Medulla oblongata (tissue), 1 donor: ENCODE measurements around the gene CMTM4.

ENCODE experiments used
- DNase-seq: peaks from one replicate; pipeline ENCODE4 v3.0.0-alpha.2; 2015; ENCODE audit errors: extremely low spot score

The CMTM4 gene

DNA sequence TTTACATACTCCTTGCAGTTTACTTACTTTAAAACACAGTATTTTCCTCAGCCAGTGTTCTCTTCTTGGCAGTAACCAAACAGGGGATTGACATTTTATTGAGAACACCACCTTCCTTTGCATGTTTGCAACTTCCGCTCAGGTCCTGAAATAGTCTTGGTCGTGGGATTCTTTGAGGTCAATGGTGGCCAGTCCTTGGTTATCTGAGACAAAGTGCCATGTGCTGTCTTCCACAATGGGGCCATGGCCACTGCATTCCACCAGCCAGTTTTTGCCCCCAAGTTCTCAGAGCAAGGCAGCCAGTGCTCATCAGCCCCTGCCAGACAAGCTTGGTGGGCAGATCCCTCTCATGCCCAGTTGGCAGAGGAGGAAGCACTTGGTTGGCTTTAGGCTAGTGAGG is 22.9 kb downstream of the CMTM4 start:
- no peak for DNase-seq

- no peak for DNase-seq
Observed at GRCh38 chr16:66670691-66671388, 25.7 kb downstream of the CMTM4 start.

DNA sequence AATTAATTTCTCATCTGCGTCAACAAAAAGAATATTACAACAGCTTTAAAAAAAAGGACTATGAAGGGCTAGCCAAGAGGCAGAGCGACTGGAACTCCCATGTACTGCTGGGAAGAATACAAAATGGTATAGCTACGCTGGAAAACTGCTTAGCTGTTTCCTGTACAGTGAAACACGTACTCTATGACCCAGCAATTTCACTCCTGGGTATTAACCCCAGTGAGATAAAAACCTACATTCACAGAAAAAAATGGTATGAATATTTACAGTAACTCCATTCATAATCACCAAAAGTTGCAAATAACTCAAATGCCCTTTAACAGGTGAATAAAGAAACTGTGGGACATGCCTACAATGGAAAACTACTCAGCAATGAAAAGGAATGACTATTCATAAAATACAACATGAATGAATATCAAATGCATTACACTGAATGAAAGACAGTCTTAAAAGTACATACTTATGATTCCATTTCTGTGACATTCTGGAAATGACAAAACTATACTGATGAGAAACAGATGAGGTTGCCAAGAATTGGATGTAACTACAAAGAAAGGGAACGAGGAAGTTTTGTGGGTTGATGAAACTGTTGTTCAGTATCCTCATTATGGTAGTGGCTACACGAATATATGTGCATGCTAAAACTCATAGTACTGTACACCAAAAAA is 27.6 kb downstream of the CMTM4 start:
- no peak for DNase-seq

GRCh38 chr16:66667944-66668343 is 28.6 kb downstream of the CMTM4 start:
- DNase-seq, result no peak

DNA sequence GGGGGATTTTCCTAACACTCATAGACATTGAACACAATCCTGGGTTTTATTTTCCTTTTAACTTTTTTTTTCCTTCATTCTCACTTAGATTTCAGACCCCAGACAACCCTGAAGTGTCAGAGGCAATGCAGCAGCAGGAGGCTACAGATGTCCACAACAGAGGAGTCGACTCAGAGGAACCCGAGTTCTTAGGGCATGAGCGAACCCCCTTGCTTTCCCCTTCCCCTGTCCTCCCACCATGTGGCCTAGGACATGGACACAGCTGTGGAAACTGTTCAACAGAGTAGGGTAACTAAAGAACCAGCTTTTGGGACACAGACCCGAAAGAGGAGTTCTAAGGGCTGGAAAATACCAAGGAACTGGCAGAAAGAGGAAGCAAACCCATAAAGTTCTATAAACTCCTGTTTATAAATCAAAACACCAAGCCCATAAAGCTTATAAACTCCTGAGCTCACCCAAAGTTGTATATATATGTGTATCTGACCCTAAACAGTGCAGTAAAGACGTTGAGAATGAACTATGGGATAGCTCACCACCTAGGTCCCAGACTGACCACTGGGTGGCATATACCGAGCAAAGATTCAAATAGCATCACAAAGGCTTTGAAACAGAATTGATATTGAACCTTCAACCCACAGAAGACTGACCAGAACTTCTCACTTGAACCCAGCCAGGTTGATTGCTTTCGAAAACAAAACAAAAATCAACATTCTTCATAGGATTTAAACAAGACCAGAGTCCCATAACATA is 33.9 kb downstream of the CMTM4 start:
- DNase-seq, result peak; percentile 79

- DNase-seq, result peak; percentile 52
Observed at GRCh38 chr16:66661671-66662346, 34.7 kb downstream of the CMTM4 start.

DNA sequence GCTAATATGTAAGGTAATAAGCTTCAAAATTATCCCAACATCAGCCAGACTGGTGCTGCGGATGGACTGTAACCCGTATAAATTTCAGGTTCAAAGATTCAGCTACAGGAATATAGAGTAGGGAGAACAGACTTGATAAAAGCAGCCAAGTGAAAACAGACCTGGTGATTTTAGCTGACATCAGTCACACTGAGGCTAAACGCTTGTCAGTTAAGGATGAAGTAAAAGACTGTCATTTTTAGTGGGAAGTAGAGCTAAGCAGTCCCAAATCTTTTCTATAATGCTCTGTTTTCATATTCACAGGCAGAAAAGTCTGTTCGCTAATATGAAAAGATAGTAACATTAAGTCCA is 35.4 kb downstream of the CMTM4 start:
- DNase-seq, result no peak

DNA sequence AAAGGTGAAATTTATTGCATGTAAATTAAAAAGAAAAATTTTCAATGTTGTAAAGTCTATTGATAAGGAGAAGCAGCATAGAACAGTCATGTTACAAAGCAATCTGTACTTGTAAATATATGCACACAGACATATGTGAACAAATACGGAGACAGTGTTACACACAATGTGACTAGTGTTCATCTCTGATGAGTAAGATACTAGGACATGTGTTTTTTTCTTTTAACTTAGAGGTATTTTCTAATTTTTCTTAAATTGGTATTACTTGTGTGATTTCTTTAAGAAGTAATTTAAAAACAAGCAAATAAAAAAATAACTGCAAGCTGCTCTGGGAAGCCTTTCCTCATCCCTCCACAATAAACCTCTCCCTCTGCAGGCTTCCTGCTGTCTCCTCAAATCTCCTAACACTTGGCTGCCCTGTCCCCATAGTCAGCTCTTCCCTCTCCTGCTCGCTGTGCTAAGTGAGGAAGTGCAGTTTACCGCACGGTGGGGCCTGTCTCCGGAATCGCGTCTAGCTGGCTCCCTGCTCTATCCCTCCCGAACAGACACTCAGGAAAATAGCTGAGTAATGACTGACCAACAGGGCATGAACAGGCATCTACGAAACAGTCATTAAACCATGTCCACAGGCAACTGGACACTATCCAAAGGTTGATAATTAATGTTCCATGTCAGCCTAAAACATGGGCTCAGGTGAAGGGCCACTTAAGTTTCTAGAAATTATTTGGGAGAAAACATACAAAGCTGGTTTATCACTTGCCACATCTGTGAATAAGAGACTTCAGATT is 35.9 kb downstream of the CMTM4 start:
- peak; percentile 85 for DNase-seq

DNA sequence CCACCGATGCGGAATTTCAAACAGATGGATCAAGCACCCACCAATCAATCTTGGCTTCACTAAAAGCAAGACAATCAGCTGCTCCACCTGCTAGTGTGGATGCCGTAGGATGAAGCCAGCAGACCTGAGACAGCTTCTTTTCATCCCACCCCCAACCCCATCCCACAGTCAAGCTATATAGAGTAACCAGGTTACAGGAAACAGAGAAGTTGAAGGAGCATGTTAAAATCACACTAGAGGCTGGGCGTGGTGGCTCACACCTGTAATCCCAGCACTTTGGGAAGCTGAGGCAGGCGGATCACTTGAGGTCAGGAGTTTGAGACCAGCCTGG is 37.7 kb downstream of the CMTM4 start:
- DNase-seq, result no peak

DNA sequence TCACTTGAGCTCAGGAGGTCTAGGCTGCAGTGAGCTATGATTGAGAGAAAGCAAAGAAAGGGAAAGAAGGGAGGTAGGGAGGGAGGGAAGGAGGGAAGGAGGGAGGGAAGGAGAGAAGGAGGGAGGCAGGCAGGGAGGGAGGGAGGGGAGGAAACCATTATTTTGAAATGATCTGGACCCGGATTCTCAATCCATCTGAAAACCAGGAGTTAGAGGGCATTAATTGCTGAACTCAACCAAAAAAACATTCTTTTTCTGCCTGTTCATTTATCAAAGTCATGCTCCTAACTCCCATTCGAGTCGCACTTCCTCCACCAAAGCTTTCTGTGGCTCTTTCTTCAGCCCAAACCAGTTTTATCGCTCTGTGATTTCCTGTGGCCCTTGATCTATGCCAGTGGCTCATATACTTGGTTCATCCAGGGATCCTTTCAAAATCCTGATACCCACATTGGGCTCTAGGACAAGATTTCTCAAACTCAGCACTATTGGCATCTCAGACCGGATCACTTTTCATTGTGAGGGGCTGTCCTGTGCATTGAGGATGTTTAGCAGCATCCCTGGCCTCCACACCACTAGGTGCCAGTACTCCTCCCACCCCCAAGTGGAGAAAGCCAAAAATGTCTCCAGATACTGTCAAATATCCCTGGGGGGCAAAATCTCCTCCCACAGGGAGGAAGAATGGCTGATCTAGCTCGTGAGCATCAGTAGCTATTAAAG is 38.2 kb downstream of the CMTM4 start:
- DNase-seq, result no peak

DNA sequence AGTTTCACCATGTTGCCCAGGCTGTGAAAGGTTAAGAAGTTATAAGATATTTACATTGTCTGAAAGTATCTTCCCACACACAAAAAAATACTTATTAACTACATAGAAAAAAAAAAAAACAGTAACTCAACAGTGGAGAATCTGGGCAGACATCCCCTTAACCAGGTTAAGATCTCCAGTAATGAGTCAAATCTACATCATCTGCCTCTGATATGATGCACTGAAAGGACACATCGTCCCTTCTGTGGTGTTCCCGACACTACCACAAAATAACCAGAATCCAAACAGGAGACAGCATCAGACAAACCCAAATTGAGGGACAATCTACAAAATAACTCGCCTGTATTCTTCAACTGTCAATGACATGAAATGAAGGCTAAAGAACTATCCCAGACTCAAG is 40.0 kb downstream of the CMTM4 start:
- DNase-seq, result no peak

- no peak for DNase-seq
Observed at GRCh38 chr16:66653581-66654350, 42.8 kb downstream of the CMTM4 start.

DNA sequence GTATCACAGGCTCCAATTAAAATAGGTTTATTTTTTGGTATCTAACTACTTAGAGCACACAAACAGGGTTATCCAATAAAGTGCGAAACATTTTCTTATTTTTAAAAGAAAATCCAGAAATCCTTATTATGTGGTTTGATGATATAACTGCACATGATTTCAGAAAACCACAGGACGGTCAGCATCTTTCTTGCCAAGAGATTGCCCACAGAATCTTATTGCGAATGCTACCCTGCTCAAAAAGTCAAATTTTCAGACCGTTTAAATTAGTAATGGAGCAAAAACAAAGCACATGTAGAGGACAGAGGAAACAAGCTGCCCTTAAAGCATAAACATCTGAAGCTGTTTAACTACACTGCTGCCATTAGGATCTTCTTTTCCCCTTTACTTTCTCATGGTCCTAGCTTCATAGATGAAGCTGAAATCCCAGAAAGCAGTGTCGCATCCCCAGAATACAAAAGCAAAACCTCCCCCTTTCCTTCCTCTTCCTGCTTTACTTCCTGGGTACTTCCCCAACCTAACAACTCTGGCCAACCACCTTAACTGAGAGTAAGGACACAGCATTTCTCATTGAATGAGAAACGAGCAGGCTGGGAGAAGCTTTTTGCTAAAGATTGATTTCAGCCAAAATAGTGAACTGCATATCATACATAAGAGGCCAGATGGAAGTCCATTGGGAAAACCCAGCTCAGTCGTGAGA is 43.7 kb downstream of the CMTM4 start:
- DNase-seq, result no peak

DNA sequence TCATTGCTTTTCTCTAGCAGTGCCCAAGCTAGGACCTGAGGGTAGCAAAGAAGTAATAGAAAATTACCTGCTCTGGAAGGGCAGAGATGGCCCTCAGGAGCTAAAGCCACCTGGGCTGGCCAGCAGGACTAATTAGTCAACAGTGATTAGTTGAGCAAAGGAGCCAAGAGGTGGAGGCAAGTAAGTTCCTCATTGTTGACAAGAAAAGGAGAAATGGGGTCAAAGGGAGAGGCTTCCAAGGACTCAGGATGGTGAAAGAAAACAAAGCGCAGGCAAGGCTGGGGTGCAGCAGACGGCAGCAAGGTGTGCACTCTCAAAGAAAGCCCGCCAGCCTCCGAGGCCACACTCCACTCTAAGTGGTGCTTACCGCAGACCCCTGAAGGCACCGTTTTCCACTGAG is 44.6 kb downstream of the CMTM4 start:
- no peak for DNase-seq

DNA sequence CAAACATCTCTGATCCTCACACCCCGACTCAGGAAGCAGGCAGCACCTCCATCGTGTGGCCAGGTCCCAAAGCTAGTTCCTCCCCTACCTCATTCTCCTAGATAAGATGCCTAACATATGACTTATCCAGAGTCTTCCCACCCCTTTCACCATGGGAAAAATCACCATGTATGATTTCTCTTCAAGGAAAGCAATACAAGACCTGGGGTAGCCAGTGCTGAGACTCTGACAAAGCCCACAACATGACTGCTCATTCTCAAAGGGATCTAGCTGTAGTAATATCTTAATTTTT is 45.1 kb downstream of the CMTM4 start:
- no peak for DNase-seq

GRCh38 chr16:66650707-66651473 is 45.7 kb downstream of the CMTM4 start:
- peak; percentile 95 for DNase-seq

- DNase-seq, result no peak
Observed at GRCh38 chr16:66649636-66650205, 46.8 kb downstream of the CMTM4 start.

GRCh38 chr16:66649167-66649566 is 47.4 kb downstream of the CMTM4 start:
- no peak for DNase-seq

DNA sequence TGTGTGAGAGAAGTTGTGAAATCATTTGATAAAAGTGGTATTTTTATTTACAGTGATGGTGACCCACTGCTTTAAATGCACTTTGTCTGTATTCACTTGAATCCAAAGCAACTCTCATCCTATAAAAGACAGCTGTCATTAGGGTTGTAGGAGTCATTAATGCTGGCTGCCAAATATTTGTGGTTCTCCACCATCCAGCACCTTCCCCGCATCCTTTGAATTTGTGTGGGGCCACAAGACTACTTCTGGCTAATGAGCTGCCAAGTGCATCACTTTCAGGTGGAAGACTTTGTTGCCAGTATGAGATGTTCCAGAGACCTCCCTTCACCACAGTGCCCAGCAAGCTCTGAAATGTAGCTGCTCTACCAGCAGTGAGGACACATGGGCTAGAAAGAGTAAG is 48.7 kb downstream of the CMTM4 start:
- DNase-seq, result no peak
